NCI-H446 (cell line): ENCODE results near the gene WAPL.

Source experiments
- DNase-seq, 2 experiments: peaks; one replicate each; lab custom pipeline; 2025; lab: John Stamatoyannopoulos, UW

The WAPL gene

DNA sequence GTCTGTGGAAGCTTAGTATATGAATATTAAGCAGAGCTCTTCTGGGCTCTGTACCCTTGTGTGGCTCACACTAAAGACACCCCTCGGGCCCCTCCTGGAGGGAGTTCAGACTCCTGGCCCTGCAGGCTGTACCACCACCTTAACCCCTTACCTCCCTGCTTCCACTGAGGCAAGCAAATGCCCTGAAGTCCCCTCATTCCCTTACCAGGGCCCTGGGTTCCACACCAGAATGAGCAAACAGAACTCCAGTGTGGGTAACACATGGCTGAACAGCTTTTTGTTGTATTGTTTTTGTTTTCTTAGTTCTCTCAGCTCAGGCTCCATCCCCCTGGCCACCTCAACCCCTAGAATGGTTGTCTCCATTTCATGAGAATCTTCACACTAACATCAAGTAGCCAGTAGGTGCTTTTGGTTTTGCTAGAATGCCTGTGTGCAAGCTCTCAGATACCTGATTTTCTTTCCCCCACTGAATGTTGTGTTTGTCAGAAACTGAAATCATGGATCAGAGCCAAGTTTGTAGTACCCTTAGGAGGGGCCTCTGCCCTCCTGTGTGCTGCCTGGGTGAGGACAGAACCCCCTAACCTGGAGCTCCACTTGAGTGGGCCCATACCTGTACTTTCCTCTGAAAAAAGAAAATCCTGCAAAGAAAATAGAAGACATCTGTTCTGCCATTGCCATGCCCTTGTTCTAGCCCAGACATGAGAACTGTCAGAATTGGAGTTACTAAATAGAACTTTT, 2.8 kb upstream of the WAPL start:
- DNase-seq = no peak

DNA sequence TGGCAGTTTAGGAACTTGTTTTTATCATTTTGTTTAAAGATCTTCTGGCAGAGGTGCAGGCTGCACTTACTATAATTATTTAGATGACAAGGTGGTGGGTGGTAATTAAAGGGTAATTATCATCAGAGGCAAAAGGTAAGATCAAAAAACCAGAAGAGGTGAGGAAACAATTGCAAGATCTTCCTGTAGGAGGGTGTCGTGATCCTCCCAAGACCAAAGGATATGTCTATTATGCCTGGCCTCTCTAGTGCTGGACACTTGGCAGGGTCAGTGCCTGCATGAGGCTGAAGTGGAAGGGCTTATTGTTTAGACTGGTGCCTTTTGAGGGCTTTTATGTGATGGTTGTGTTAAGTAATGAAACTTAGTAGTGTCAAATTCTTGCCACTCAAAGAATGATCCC, 1.8 kb upstream of the WAPL start:
- DNase-seq = no peak

DNA sequence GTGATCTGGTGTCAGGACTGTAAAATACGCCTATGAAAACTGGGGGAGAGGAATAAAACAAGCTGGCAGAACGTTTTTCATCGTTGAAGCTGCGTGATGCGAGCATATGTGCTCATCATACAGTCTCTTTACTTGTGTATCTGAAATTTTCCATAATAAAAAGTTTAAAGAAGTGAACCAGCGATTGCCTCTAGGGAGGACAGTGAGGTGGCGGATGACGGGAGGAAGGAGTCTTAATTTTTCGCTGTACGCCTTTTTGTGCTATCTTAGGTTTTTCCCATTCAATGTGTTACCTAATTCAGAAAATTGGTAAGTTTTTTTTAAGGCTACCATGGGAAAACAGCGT, 891 bp upstream of the WAPL start:
- no peak for DNase-seq

DNA sequence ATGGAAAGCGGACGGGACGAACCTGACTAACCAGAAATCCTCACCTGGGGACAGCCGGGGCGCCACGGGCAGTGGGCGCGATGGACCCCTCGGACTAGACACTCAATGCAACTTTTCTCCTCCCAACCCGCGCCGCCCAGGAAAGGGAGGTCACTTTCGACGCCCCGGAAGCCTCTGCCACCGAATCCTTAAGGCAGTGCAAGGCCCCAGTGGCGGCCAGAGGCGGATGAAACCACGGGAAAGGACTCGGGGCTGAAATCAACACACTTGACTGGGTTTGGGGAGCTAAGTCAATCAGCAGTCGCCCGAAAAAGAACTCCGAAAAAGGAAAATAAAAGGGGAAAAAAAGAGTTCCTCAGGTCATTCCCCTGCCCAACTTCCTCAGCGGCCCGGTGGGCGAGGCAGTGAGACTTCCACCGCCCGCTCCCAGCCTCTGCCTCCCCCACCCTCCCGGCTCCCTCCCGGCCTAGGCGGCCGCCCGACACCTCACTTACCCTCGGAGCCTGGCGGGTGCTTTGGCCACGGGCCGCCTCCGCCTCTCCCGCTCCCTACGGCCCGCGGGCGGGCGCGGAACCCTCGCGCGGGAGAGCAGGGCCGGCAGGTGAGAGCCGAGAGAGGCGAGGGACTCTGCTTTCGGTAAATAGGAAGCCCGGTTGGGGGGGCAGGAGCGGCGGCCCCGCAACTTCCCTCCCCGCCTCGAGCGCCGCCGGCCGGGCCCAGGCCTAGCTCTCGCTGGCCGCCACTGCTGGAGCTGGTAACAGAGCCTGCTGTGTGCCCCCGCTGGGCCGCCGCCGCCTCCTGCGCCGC, 518 bp downstream of the WAPL start:
- no peak for DNase-seq

DNA sequence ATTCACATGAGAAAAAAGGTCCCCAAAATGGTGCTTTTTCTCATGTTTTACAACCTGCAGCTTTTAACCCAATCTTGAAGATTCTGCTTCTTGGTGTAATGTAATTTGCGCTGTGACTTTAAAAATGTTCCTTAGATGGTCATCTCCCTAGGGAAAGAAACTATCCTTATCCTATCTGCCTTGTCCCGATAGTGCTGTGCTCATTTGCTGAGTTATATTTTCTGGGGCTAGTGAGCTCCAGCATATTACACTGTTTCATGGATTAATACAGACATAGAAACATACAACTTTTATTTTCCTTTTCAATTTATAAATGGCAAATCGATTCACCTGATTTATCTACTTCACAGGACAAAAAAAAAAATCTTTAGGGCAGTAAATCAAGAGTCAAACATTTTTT, 2.8 kb downstream of the WAPL start:
- no peak for DNase-seq

DNA sequence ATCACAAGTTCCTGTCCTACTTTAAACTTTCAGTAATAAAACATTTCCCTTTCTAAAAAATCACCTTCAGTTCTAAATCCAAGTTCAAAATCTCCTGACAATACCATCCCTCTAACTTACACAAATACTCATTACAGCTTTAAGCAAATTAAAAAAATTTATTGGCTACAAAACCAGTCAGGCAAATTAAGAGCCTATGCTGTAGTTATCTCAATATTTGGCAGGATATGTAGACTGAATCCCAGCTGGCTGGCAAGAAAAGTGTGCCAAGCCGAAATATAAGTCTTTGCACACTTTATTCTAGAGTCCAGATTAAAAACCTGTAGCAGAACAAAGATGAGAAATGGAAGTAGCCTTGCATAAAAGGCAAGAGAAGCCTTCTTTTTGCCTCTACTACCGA, 9.5 kb downstream of the WAPL start:
- peak in 1 of 2 experiments; percentile 22 for DNase-seq

DNA sequence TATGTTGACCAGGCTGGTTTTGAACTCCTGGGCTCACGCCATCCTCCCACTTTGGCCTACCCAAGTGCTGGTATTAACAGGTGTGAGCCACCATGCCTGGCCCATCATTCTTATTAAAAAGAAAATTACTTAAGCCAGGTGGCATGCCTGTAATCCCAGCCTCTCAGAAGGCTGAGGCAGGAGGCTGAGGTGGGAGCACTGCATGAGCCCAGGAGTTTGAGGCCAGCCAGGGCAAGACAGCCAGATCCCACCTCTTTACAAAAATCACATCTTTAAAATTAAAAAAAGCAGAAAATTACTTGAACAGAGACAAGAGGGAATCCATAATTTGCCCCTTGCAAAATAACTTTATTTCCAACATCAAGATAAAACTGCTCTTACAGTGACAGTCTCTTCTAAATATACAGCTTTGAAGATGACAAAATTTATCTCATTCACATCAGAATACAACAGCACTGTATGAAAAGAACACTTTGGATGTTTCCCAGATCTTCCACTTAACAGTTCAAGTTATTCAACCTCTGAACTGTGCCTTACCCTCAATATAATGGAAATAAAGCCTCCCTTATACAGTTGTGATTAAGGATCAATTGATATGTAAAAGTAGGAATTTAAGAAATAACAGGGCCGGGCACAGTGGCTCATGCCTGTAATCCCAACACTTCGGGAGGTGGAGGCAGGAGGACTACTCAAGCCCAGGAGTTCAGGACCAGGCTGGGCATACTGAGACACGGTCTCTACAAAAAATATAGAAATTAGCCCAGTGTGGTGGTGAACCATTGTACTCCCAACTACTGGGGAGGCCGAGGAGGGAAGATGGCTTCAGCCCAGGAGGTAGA, 10.3 kb downstream of the WAPL start:
- DNase-seq = no peak

DNA sequence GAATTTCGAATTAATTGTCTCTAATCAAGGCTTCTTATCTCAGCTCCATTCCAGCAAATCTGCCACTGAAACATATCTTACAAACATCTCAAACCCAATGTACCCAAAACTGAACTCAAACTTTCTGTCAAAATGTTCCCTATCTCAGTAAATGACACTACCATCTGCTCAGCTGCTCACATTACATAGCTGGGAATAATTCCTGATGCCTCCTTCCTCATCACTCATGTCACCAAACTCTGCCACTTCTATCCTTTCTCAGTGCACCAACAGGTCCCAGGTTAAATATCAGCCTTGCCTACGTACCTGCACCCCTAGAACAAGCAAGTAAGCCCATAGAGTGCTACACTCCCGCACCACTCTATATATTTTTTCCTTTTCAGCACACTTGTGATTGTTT, 12.4 kb downstream of the WAPL start:
- no peak for DNase-seq

DNA sequence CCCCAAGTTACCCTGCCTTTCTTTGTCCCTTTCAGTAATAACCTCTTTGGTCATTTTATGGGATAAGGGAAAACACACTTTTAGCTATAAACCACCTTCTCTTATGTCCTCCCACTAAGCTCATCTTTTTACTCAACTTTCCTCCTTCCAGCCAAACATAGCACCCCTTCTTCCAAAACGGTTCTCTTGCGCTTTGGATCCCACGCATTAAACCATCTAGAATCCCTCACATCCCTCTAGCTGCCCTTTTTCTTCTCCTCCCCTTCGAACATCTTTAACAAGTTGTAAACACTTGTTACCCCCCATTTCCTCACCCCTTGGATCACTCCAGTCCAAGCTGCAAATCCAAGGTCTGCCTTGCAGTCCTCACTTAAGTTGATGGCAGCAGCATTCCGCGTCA, 13.4 kb downstream of the WAPL start:
- no peak for DNase-seq

DNA sequence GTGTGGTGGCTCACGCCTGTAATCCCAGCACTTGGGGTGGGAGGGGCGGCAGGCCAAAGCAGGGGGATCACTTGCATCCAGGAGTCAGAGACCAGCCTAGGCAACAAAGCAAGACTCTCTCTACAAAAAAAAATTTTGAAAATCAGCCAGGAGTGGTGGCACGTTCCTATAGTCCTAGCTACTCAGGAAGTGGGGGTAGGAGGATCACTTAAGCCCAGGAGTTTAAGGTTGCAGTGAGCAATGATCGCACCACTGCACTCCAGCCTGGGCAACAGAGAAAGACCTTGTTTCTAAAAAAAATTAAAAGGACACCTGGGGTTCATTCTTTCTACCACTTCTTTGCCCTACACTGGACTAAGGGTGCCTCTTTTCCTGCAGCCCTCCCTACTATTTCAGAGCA, 15.1 kb downstream of the WAPL start:
- no peak for DNase-seq

DNA sequence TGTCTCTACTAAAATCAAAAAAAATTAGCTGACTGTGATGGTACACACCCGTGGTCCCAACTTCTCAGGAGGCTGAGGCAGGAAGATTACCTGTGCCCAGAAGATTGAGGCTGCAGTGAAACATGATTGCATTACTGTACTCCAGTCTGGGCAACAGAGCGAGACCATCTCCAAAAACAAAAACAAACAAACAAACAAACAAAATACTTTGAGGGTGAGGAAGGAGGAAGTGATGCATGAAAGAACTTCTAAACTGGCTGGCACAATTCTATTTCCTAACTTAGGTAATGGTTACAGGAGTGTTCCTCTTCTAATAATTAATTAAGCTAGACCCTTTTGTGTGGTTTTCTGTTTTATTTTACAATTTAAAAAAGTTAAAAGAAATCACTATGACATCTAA, 15.5 kb downstream of the WAPL start:
- DNase-seq = no peak

DNA sequence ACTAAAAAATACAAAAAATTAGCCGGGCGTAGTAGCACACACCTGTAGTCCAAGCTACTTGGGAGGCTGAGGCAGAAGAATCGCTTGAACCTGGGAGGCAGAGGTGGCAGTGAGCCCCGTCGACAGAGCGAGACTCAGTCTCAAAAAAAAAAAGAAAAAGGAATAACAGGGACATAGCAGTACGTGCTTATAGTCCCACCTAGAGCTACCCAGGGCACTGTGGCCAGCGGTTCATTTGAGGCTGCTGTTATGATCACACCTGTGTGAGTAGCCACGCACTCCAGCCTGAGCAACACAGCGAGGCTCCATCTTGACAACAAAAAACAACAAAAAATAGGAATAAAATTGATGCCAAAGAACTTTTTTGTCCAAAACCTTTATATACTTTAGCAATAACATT, 17.1 kb downstream of the WAPL start:
- DNase-seq = no peak

DNA sequence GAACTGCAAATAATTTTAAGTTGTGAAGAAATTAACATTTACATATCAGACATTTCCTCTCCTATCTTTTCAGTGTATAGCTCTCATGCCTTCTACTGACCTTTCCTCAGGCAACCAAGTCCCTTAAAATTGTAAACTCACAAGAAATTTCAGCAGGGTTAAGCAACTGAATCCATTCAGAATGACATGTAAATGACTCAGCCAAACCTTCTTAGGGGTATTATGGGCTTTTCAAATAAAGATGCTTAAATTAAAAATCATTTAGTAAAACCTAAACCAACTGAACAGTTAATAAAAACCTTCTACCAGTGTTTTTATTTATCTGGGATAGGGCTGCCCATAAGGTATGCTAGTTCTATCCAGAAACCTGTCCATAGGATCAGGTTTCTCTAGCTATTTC, 20.7 kb downstream of the WAPL start:
- no peak for DNase-seq

DNA sequence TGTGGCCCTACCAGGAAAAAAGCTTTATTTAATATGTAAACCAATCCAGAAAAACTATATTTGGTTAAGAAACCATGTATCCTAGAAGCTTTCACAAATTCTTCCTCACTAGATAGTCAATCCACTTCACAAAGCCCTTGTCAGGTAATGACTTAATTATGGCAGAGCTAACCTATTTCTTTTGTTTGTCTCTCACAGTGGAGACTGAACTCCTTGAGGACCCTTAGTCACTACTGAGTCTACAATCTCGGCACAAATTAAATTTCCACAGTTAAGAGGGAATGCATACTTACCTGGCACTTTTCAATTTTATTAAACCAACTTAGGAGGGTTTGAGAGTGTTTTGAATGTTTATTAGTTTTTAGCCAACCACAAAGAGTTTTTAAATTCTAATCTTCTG, 23.0 kb downstream of the WAPL start:
- no peak for DNase-seq

DNA sequence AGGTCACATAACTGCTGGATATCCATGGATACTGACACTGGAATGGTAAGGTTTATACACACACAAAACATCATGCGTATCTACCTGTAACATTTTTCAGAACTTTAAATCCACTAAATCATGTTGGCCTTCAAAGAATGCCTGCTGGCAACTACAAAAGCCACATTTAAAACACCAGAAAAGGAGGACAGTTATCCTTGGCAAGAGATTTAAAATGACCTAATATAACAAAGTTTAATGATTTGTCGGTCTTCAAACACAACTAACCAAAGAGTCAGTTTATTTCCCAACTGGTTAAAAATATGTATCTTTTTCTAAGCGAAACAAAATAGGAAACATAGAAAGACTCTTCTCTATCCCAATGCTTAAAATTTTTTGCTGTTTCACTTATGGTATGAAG, 24.0 kb downstream of the WAPL start:
- no peak for DNase-seq

DNA sequence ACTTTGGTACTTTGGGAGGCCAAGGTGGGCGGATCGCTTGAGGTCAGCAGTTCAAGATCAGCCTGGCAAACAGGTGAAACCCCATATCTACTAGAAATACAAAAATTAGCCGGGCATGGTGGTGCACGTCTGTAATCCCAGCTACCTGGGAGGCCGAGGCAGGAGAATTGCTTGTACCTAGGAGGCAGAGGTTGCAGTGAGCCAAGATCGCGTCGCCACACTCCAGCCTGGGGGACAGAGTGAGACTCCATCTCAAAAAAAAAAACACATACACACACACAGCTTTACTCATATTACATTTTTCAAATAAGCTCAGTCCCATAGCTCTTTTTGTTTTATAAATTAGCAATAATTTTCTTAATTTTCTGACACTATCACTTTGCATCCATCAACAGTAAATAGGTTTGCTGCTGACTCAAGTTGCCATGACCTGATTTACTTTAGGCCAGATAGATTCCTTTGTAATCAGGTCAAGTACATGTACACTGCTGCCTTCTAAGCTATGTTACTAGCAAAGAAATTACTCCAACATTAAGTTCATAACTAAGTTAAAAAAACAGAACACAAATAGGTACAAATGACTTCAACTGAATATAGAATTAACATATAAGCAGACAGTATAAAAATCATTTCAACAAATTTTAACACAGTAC, 31.5 kb downstream of the WAPL start:
- DNase-seq = no peak

DNA sequence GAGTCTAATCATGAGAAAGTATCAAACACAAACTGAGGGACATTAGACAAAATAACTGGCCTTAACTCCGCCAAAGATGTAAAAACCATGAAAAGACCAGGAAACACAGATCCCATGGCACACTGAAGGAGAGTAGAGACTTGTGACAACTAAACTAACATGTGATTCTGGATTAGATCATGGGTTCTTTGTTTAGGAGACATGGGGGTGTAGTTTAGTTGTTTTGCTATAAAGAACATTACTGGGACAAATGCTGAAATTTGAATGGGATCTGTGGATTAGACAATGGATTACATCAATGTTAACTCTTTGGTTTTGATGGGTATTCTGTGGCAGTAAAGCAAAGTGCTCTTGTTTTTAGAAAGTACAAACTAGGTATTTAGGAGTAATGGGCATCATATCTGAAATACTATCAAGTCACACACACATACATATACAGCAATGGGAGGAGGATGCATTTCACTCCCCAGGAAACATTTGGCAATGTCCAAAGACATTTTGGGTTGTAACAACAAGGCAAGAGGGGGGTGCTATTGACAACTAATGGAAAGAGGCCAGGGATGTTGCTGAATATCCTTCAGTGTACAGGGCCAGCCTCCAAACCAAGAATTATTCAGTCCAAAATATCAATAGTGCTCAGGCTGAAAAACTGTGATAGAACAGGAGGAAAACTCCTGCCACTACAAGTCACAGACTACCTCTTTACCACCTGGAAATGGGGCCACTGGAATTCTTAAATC, 32.4 kb downstream of the WAPL start:
- no peak for DNase-seq

DNA sequence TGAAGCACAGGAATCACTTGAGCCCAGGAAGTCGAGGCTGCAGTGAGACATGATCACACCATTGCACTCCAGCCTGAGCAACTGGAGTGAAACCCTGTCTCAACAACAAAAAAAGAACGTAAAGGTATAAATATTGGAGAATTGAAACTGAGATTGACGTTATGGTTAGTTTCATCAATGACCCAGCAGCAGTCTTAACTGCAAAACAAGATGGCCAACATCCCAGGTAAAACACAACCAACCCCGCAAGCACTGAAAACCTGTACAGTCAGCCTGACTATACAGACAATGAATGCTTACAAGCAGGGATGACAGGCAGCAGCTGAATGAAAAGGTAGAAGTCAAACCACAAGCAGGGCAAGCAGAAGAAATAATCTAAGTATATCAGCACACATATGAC, 34.7 kb downstream of the WAPL start:
- no peak for DNase-seq

DNA sequence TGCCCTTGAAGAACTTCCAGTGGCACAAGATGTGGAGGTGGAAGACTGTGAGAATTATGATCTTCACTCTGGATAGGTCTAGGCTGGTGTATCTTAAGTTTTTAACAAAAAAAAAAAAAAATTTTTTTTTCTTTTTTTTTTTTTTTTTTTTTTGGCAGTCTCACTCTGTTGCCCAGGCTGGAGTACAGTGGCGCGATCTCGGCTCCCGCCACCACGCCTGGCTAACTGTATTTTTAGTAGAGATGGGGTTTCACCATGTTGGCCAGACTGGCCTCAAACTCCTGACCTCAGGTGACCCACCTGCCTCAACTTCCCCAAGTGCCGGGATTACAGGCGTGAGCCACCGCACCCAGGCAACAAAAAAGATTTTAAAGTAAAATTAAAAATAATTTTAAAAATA, 37.9 kb downstream of the WAPL start:
- no peak for DNase-seq

DNA sequence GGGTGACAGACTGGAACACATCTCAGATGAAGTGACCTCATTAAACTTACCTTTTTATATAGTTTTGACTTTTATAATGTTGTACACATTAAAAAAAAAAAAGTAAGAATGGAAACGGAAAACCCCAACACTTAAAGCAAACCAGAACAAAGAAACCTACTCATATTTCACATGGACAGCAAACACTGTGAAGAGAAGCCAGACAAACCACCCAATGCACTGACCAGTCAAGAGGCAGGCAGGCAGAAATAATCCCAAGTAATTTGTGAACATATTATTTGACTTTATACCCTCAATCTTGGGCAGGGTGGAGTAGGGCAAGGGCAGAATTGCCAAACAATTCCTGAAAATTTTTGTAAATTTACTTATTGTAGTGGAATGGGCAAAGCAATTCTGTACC, 39.8 kb downstream of the WAPL start:
- no peak for DNase-seq

DNA sequence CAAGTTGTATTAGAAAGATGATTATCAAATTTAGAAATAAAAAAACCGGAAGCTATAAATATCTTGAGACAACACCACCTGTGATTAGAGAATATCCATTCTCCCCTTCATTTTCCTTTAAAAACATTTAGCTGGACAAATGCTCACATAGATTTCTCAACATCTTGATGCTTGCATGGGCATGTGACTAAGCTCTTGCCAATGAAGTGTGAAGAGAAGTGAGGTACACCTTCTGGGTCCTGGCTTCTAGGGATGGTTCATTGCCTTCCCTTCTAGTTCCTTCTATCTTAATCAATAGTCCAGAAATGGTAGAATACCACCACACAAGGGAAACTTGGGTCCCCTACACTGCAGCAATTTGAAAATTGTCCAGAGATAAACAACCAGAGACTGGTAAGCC, 41.0 kb downstream of the WAPL start:
- DNase-seq = no peak

DNA sequence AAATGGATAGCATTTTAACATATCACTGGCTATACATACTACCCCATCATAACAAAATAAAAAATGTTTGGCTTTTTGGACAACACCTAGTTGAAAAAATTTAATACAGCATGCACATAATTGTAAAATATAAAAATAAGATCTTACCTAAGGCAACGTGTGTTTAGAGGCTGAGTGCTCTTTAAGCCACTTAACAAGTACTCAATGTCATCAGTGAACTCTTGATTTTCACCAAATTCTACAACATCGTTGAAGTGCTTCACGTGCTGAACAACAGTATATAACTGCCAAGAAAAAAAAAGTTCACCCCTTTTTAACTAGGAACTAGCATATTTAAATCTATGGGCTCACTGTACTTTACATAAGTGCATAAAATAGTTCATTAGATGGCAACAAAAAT, 49.5 kb downstream of the WAPL start:
- DNase-seq = no peak
